Fibroblast of the aortic adventitia (primary cell): ENCODE measurements around the gene TRPC3. TPM values are rescaled to one million over a fixed set of nuclear protein-coding genes. Genes with fewer than 3 reads are reported as not detected.

ENCODE experiments used
- DNase-seq: peaks from one replicate; pipeline ENCODE4 v3.0.0-alpha.2; 2010; ENCODE audit warnings: low read depth
- H3K4me3 ChIP-seq: 2 replicates; pipeline ENCODE4 v1.5.1; 2011; ENCODE audit warnings: low read depth, mild to moderate bottlenecking, control low read depth, low read length, moderate library complexity
- total RNA-seq: library from RNA; depleted of rRNA; stranded (reverse); fragments of >200 nt; gene quantifications from 2 replicates; pipeline ENCODE4 v1.2.3, GENCODE V29; 2012; ENCODE audit warnings: low replicate concordance
- TF ChIP-seq, protein P1 (sequence below): IDR thresholded peaks from 2 replicates; pipeline ENCODE4 v1.5.1; 2011; ENCODE audit warnings: mild to moderate bottlenecking, low read length, control low read depth, inconsistent platforms; ENCODE audit not compliant: insufficient read depth

TRPC3 gene
- total RNA-seq, 1 donor, result 0.45 TPM

DNA sequence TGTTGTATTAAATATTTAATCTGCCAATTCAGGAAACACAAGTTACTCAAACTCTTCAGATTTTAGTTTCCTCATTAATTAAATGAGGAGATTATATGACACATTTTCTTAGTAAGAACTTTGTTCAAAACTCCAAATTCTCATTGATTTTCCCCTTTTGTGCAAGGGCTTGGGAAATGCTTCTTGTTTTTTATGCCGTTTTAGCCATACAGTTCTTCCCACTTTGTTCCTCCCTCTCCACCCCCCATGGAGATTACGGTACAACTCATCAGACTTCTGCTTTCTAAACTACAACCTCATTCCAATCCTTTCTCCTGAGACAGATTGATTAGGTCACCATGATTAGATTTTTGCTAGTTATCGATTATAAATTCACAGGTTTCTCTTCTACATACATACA lies 70.7 kb downstream of the TRPC3 start:
- DNase-seq, result no peak
- TF ChIP-seq, protein P1, sequence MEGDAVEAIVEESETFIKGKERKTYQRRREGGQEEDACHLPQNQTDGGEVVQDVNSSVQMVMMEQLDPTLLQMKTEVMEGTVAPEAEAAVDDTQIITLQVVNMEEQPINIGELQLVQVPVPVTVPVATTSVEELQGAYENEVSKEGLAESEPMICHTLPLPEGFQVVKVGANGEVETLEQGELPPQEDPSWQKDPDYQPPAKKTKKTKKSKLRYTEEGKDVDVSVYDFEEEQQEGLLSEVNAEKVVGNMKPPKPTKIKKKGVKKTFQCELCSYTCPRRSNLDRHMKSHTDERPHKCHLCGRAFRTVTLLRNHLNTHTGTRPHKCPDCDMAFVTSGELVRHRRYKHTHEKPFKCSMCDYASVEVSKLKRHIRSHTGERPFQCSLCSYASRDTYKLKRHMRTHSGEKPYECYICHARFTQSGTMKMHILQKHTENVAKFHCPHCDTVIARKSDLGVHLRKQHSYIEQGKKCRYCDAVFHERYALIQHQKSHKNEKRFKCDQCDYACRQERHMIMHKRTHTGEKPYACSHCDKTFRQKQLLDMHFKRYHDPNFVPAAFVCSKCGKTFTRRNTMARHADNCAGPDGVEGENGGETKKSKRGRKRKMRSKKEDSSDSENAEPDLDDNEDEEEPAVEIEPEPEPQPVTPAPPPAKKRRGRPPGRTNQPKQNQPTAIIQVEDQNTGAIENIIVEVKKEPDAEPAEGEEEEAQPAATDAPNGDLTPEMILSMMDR, result no peak
- no peak overlapping the region for H3K4me3 ChIP-seq

DNA sequence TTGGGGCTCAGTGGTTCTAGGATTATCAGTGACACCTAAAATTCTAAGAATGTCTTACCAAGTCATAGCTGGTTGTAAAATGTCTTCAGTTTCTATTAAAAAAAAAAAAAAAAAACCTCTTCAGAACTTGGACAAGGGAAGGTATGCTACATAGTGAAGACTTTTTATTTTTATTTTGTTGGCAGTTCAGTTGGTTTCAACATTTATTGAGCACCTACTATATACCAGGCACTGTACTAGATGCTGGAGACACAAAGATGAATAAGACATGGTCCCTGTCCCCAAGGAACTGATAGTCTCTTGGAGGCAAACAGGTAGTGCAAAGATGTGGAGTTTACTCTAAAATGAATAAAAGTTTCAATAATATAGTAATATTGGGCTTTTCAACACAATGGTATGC lies 72.7 kb downstream of the TRPC3 start:
- TF ChIP-seq, protein P1, result no peak
- DNase-seq, result no peak

DNA sequence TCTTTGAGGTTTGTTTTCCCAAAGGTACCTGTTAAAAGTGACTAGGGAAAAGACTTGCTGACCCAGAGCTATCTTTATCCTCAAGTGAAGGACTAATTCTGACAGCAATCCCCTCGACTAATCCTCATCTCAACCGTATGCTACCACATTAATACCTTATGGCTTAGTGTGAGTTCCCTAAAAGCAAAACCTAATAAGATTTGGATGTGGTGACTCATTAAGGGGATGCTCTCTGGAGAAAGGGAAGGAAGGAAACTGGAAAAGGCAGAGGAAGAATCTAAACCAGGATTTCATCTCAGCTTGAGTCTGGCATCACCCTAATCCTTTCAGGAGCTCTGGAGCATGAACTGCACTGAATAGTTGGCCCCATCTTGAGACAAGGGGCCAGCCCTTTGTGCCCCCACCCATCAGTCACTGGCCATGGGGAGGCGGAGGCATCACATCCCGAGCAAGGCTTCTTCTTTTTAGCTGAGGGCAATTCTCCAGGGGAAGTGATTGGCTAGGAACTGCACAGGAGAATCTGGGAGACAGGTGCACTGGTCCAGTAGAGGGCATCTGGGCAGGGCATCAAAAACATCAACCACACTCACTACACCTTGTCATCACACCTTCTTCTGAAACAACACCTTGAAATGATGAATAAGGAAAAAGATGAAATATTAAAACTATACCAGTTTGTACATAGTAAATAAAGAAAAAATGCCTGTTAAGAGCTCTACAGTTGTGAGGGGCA lies 74.7 kb downstream of the TRPC3 start:
- TF ChIP-seq, protein P1, result no peak

More for the DNA sequence above, 72.7 kb downstream of the TRPC3 start:
- H3K4me3 ChIP-seq, result no peak overlapping the region

DNA sequence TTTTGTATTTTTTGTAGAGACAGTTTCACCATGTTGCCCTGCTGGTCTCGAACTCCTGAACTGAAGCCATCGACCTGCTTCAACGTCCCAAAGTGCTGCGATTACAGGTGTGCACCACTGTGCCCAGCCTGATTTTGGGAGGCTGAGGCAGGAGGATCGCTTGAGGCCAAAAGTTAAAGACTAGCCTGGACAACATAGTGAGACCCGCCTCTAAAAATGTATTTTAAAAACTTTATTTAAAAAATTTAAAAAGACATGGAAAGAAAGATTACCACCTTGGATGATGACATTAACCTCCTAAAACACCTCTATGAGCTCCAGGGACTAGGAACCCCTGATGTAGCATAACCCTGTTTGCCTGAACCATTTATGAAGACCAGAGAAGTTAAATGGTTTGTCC lies 75.8 kb downstream of the TRPC3 start:
- no peak overlapping the region for H3K4me3 ChIP-seq
- DNase-seq, result no peak
- TF ChIP-seq, protein P1, result no peak

More for the DNA sequence above, 74.7 kb downstream of the TRPC3 start:
- H3K4me3 ChIP-seq, result no peak overlapping the region
- no peak for DNase-seq

DNA sequence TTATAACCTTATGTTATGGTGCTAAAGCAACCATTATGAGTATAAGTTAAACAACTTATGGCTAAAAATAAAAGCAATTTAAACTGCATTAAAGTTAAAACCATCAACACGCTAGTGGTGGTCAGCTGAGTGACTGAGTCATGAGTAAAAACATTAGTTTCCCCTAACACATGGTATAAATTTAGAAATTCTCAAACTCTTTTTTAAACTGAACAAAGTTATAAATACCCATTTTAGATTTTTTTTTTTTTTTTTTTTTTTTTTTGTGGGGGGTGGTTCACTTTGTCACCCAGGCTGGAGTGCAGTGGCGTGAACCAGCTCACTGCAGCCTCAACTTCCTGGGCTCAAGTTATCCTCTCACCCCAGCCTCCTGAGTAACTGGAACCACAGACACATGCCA lies 76.2 kb downstream of the TRPC3 start:
- DNase-seq, result no peak
- TF ChIP-seq, protein P1, result no peak
- no peak overlapping the region for H3K4me3 ChIP-seq

DNA sequence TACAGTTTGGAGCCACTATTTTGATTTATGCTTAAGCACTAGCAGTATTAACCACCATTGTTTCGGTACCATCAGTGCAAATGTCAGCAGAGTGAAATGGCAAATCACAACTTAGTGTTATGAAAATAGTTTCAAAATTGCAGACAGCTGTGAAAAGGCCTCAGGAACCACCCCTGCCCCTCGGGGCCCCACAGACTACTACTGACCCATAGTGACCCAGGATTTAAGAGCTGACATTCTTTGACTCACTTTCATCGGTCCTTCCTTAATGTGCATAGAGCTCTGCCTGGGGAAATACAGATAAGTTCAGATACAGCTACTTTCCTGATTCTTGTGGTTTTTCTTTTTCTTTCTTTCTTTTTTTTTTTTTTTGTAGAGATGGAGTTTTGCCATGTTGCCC lies 78.3 kb downstream of the TRPC3 start:
- TF ChIP-seq, protein P1, result no peak
- DNase-seq, result no peak

More for the DNA sequence above, 78.3 kb downstream of the TRPC3 start:
- no peak overlapping the region for H3K4me3 ChIP-seq
